Right kidney (tissue), 9 donors: Measurements from ENCODE around the gene ESYT2.
"Not testable (repeated sequence)": the region's sequence is repeated elsewhere in the genome, so short reads cannot be mapped to it uniquely, and the experiment has no call there.

Experiments used
- DNase-seq: peaks from one replicate; pipeline ENCODE4 v3.0.0-alpha.2; 2016
- long read RNA-seq, 8 donors: transcript quantifications; one replicate each; lab custom pipeline, GENCODE V29; 2026

Gene ESYT2
- long read RNA-seq, donor 1, full-length matches to known transcripts: 3 of 3 reads
- long read RNA-seq, donor 1, partial matches to known transcripts: 0 of 3 reads
- long read RNA-seq, donor 1, other reads (novel, unspliced or antisense): 0 of 3 reads
- long read RNA-seq, donor 2, full-length matches to known transcripts: 1 of 1 reads
- long read RNA-seq, donor 2, partial matches to known transcripts: 0 of 1 reads
- long read RNA-seq, donor 2, other reads (novel, unspliced or antisense): 0 of 1 reads
- long read RNA-seq, donor 3, full-length matches to known transcripts: 2 of 2 reads
- long read RNA-seq, donor 3, partial matches to known transcripts: 0 of 2 reads
- long read RNA-seq, donor 3, other reads (novel, unspliced or antisense): 0 of 2 reads
- long read RNA-seq, donor 4, full-length matches to known transcripts: 5 of 11 reads
- long read RNA-seq, donor 4, partial matches to known transcripts: 6 of 11 reads
- long read RNA-seq, donor 4, other reads (novel, unspliced or antisense): 0 of 11 reads
- long read RNA-seq, donor 5, full-length matches to known transcripts: 7 of 7 reads
- long read RNA-seq, donor 5, partial matches to known transcripts: 0 of 7 reads
- long read RNA-seq, donor 5, other reads (novel, unspliced or antisense): 0 of 7 reads
- long read RNA-seq, donor 6, full-length matches to known transcripts: 4 of 9 reads
- long read RNA-seq, donor 6, partial matches to known transcripts: 5 of 9 reads
- long read RNA-seq, donor 6, other reads (novel, unspliced or antisense): 0 of 9 reads
- long read RNA-seq, donor 7, full-length matches to known transcripts: 12 of 12 reads
- long read RNA-seq, donor 7, partial matches to known transcripts: 0 of 12 reads
- long read RNA-seq, donor 7, other reads (novel, unspliced or antisense): 0 of 12 reads
- long read RNA-seq, donor 8, full-length matches to known transcripts: 5 of 5 reads
- long read RNA-seq, donor 8, partial matches to known transcripts: 0 of 5 reads
- long read RNA-seq, donor 8, other reads (novel, unspliced or antisense): 0 of 5 reads

- DNase-seq: peak; percentile 99
These were observed at the start of gene ESYT2 for GRCh38 chr7:158829342-158830210. ESYT2 (minus strand) TSS chr7:158829509; CDS start chr7:158829418, 91 bp downstream.

- not testable (repeated sequence) for DNase-seq
These were observed 49.1 kb upstream of the ESYT2 start for GRCh38 chr7:158878151-158879079.

DNA sequence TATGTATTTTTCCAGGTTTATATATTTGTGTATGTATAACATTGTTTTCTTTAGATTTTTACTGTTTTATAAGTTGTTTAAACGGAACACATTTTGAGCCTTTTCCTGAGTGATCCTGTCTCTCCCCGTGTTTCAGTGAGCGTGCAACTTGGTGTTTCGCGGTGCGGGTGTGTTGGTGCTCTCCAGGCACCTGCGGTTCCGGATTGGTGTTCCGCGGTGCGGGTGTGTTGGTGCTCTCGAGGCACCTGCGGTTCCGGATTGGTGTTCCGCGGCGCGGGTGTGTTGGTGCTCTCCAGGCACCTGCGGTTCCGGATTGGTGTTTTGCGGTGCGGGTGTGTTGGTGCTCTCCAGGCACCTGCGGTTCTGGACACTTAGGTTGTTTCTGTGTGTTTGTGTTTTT lies 47.7 kb upstream of the ESYT2 start:
- no peak for DNase-seq

- no peak for DNase-seq
These were observed 40.6 kb upstream of the ESYT2 start for GRCh38 chr7:158869876-158870275.

- no peak for DNase-seq
These were observed 39.6 kb upstream of the ESYT2 start for GRCh38 chr7:158868764-158869410.

DNA sequence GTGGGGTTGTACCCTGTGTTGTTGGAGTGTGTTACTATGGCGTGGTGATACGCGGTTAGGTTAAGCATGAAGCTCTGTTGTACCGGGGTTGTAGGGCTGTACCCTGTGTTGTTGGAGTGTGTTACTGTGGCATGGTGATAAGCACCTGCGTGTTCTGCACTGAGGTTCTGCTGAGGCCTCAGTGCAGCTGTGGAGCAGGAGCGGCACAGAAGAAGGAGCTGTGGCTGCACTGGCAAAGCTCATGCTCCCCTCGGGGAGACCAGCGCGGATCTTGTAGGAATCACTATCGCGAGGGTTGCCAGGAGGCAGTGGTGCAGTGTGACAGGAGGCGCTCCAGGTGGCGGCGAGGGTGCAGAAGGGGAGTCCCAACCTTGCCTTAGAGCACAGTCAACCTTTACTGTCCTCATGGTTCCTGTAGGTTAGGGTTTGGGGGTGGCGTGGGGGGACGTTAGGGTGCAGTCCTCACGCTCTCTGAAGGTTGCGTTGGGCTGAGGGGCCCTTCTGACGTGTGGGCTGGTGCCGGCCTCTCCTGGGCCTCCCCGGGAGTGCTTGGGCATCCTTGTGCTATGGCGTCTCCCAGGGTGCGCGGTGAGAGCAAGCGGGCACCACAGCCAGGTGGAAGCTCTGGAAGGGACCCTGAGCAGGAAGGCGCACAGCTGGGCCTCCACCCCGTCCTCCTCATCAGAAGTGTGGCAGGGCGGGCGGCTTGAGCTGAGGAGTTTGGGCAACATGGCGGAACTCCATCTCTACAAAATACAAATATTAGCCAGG lies 38.1 kb upstream of the ESYT2 start:
- DNase-seq: no peak

DNA sequence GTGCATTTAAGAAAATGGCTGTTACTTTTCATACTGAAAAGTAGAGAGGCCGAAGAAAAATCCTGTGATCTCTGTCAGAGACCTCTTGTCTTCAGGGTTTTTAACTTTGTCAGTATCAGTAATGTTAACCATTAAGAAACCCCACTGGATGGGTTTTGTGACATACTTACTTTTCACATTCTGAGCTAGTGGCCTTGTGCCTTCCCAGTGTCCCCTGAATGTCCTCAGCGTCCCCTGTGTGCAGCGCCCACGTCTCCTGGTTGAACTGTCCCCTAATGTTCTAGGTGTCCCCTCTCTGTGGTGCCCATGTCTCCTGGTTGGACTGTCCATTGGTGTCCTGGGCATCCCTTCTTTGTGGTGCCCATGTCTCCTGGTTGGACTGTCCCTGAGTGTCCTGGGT lies 36.7 kb upstream of the ESYT2 start:
- no peak for DNase-seq

- no peak for DNase-seq
These were observed 36.2 kb upstream of the ESYT2 start for GRCh38 chr7:158865462-158865922.

- DNase-seq: no peak
These were observed 35.5 kb upstream of the ESYT2 start for GRCh38 chr7:158864833-158865232.

- no peak for DNase-seq
These were observed 35.2 kb upstream of the ESYT2 start for GRCh38 chr7:158864507-158864820.

DNA sequence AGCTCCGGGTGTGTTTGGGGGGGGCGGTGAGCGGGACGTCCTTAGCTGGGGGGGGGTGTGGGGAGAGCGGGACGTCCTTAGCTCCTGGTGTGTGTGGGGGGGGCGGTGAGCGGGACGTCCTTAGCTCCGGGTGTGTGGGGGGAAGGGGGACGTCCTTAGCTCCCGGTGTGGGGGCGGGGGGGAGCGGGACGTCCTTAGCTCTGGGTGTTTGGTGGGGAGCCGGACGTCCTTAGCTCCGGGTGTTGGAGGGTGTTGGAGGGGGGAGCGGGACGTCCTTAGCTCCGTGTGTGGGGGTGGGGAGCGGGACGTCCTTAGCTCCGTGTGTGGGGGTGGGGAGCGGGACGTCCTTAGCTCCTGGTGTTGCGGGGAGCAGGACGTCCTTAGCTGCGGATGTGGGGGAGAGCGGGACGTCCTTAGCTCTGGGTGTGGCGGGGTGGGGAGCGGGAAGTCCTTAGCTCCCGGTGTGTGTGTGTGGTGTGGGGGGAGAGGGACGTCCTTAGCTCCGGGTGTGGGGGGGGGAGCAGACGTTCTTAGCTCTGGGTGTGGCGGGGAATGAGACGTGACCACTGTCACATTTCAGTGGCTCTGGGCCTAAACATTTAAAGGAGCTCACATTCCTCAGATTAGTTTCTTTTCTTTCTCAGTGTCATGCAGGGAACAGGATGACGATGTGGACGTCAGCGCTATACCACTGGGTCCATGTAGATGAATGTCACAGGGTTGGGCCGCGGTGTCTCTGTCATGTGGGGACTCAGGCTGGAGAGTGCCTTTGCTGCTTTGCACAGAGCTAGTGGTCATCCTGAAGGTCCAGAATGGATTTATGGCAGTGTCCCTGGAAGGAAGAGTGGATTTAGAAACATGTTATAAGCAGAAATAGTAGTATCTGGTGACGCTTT lies 34.5 kb upstream of the ESYT2 start:
- peak; percentile 54 for DNase-seq

DNA sequence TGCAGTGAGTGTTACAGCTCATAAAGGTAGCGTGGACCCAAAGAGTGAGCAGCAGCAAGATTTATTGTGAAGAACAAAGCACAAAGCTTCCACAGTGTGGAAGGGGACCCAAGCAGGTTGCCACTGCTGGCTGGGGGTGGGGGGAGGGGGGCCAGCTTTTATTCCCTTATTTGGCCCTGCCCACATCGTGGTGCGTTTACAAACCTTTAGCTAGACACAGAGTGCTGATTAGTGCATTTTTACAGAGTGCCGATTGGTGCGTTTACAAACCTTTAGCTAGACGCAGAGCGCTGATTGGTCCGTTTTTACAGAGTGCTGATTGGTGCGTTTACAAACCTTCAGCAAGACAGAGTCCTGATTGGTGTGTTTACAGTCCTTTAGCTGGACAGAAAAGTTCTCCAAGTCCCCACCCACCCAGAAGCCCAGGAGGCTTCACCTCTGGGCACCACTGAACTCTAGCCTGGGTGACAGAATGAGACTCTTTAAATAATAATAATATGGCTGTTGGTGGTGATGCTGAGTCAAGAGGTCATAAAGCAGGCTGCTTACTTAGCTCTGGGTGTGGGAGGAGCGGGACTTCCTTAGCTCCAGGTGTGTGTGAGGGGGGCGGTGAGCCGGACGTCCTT lies 33.8 kb upstream of the ESYT2 start:
- not testable (repeated sequence) for DNase-seq

GRCh38 chr7:158861936-158862704 lies 32.8 kb upstream of the ESYT2 start:
- no peak for DNase-seq

- DNase-seq: no peak
These were observed 31.9 kb upstream of the ESYT2 start for GRCh38 chr7:158861004-158861787.

GRCh38 chr7:158860394-158860793 lies 31.1 kb upstream of the ESYT2 start:
- no peak for DNase-seq
